Non-pigmented ciliary epithelial cell (primary cell): ENCODE results near the gene NXPH1.

Experiments
- DNase-seq: peaks from one replicate; pipeline ENCODE4 v3.0.0-alpha.2; 2010; ENCODE audit warnings: low read depth

NXPH1 gene

DNA sequence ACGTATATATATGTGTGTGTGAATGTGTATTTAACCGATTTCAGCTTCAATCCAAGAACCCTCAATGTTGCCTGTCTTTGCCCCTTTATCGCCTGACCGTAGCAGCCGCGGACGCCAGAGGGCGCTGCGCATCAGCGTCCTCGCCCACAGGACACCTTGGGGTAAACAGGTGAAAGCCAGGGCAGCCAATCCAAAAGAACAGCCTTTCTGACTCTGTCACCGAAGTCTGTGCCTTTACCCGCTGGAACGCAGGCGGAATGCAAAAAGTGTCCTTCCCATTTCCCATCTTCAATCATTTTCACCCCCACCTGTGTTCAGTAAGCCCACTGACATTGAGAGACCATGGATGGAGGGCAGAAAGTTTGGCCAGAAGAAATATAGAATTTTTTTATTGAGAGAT is 3.6 kb downstream of the NXPH1 start:
- DNase-seq, result no peak

DNA sequence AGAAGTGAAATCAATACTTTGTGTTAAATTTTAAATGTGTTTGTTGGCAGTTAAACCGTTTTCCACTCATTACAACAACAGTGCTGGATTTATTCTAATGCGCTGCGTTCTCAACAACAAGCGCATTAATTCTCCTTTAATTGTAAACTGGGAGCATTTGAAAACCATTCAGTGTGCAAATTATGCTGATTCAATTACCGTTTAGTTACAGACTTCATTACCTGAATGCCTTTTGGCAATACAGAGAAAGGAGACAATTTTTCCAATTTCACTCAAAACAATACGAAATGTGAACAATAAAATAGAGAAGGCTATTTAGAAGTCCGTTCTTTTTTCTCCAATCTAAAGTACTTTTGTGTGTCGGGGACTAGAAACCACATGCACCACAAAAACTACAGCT is 4.2 kb downstream of the NXPH1 start:
- DNase-seq, result no peak

DNA sequence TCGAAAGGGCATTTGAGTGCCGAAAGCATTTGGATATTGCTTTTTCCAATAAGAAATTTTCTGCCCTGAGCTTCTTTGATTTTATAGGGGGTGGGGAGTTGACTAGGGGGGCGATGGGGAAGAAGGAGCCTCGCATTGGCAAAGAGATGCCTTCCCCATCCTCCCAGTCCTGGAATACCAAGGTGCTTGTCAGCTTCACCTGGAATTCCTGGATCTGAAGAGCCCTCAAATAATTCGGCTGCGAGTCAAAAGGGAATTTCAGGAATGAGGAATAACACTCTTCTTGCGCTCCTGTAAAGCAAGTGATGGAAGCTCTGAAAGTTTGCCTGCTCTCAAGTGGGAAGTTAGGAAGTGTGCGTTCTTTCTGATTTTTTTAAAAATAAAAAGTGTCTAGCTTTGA is 7.3 kb downstream of the NXPH1 start:
- no peak for DNase-seq

GRCh38 chr7:8441106-8441965 is 7.9 kb downstream of the NXPH1 start:
- DNase-seq, result no peak

GRCh38 chr7:8442051-8442813 is 8.8 kb downstream of the NXPH1 start:
- no peak for DNase-seq

DNA sequence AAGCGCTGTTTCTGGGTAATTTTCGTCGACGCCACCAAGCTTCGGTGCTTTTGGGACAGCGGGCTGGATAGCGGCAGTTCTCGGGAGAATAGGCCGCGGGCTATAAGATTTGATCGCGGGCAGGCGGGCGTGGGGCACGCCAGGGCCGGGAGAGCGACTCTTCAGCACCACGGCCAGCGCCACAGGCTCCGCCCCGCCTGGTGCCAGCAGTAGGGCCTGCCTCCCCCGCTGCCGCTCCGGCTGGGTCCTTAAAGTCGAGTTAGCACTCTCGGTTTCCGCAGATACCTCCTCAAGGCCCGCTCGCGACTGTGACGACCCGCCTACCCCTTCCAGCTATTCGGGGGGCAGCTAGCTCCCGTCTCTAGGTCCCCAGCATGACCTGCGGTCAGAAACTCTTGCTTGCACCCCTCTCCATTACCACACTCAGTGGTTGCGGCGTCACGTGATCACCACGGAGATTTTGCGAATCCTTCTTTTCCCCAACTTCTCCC is 9.4 kb downstream of the NXPH1 start:
- DNase-seq, result no peak

GRCh38 chr7:8443576-8444467 is 10.4 kb downstream of the NXPH1 start:
- no peak for DNase-seq

GRCh38 chr7:8444468-8444769 is 11.0 kb downstream of the NXPH1 start:
- no peak for DNase-seq

- DNase-seq, result no peak
Observed at GRCh38 chr7:8453535-8453934, 20.1 kb downstream of the NXPH1 start.

DNA sequence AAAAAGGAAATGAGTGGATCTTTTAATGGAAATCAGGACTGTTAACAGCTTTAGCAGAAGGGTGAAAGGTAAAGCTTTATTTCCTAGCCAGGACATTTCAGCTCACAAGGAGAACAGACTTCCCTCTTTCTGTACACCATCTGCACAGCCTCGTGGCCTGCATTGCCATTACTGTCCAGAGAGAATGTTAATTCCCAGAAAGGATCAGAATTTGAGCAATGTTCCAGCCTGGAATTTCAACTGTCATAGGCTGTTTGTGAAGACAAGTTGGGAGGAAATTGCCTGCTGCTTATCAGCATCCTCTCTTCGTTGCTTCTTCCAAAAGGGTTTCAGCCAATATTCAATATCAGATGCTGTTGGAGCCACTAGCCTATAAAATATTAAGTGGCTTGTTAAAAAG is 22.0 kb downstream of the NXPH1 start:
- no peak for DNase-seq

GRCh38 chr7:8462309-8462708 is 28.9 kb downstream of the NXPH1 start:
- DNase-seq, result no peak

DNA sequence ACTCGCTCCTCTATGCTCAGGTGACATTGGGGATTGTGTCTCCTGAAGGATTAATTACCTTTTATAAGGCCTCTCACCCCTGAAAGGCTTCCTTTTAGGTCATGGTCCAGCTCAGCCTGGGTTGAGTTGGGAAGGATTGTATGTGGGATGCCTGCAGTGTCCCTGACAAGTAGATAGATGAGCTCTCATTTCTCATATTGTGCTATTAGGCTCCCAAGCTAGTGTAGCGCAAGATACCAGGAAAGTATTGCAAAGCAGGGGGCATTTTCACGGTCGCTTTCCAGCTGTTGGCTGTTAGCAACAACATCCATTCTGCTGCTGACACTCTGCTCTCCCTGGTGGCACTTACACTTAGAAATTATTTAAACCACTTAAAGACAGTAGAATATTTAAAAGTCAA is 31.9 kb downstream of the NXPH1 start:
- no peak for DNase-seq

DNA sequence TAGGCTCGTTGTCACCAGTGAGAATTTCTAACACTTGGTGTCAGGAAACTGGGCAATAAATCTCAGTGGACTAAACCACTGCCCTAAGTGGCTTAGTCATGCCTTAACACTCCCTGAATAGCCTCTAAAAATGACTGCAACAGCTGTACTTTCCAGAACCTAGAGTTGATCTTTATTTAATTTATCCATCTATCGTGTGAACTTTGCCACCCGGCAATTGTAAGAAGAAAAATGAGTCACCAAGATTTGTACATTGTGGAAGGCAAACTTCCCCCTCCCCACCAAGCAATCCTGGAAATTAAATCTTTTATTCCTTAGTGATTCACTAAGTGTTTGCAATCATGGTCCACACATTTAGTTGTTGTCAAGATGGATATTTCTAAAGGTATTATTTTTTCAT is 47.1 kb downstream of the NXPH1 start:
- no peak for DNase-seq

- no peak for DNase-seq
Observed at GRCh38 chr7:8481096-8481495, 47.7 kb downstream of the NXPH1 start.

- no peak for DNase-seq
Observed at GRCh38 chr7:8481752-8482446, 48.5 kb downstream of the NXPH1 start.

GRCh38 chr7:8490391-8491045 is 57.1 kb downstream of the NXPH1 start:
- no peak for DNase-seq

GRCh38 chr7:8491106-8491505 is 57.7 kb downstream of the NXPH1 start:
- DNase-seq, result no peak

GRCh38 chr7:8491544-8492489 is 58.4 kb downstream of the NXPH1 start:
- no peak for DNase-seq

DNA sequence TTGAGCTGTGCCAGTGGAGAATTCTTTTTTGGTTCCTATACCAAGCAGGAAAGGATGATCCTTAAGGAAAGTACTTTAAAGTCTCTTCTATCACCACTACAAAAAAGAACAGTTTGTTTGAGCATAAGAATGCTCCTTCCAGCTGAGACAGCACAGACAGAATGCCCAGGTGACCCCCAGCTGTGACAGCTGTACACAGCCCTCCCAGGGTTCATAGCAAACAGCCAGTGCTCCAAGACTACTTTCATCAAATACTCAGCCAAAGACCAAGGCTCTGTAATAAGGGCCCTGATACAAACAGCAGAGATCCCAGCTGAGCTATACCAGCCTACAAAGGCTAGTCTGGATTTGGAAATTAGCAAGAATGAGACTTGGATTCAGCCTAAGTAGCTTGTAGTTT is 65.7 kb downstream of the NXPH1 start:
- no peak for DNase-seq

DNA sequence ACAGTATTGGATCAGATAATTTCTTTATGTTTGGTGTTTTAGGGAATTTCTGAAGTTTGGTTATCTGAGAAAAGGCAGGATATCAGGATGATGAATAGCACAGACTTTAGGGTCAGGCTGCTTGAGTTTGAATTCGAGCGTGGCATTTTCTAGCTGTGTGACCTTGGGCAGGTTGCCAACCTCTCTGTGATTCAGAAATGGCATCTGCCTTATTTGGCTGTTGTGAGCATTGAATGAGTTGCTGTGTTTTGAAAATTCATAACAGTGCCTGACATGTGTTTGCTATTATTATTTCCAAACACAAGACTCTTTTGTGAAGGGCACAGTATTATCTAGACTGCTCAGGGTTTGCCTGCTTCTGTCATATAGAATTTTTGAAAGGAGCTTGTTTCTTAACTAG is 66.9 kb downstream of the NXPH1 start:
- DNase-seq, result no peak
